Measurements from ENCODE around the gene GSDMA. TPM values are rescaled to one million over a fixed set of nuclear protein-coding genes. Genes with fewer than 3 reads are reported as not detected.

Gene GSDMA
- total RNA-seq, 2 experiments from 2014 or later: 0.15 to 0.57 TPM

- BruUV-seq (replicated peaks): no TSS peak
- TF ChIP-seq CTCF (conservative IDR thresholded peaks at IDR 0.05; ENCODE audit: low read length) (no peak), EZH2phosphoT487 (IDR thresholded peaks at IDR 0.05; ENCODE audit: borderline replicate concordance, low read depth, low read length) (no peak)
- no peaks in the 10 kb centered on the region for H3K36me3 ChIP-seq (ENCODE audit: insufficient read depth, low read length)
- intact Hi-C loops (cut with micrococcal nuclease; ENCODE audit: unreplicated experiment): no loop called here
- H3K79me2 ChIP-seq (ENCODE audit: insufficient read depth, low read depth, low read length): no peaks in the 10 kb centered on the region
- peak overlapping the region; percentile 28; the same call in 1 of the 2 replicates for H3K4me2 ChIP-seq (ENCODE audit: low read length)
- no peaks in the 10 kb centered on the region for H3K9me2 ChIP-seq (ENCODE audit: insufficient read depth, low read length)
- no peaks in the 10 kb centered on the region for H4K20me1 ChIP-seq (ENCODE audit: insufficient read depth, low read length)
- no peaks in the 10 kb centered on the region for H3K9me3 ChIP-seq (ENCODE audit: low read length)
- POLR2A ChIA-PET: no interaction called here
- H3K27ac ChIP-seq (ENCODE audit: low read depth, low read length, poor library complexity, severe bottlenecking): no peak overlapping the region
- no peak overlapping the region for H3K4me3 ChIP-seq (ENCODE audit: low read depth, low read length, poor library complexity, severe bottlenecking)
- DNase-seq (ENCODE audit: low spot score): no peak
- peak overlapping the region; percentile 89 for H2AFZ ChIP-seq (ENCODE audit: low read length)
- CTCF ChIA-PET (ENCODE audit: unreplicated experiment): interaction anchor here (0.6 kb wide), 1 partner anchor 796 kb away, joined by 3 read pairs; no protein-coding TSS in a partner anchor
- peaks cover 27% of the 10 kb centered on the region for H3K4me1 ChIP-seq (ENCODE audit: insufficient read depth, low read length, poor library complexity, severe bottlenecking)
Observed at GRCh38 chr17:39949028-39949427, 13.8 kb upstream of the GSDMA start.

- CTCF ChIA-PET (ENCODE audit: unreplicated experiment): interaction anchor here (0.5 kb wide), 1 partner anchor 15 kb away, joined by 3 read pairs; no protein-coding TSS in a partner anchor
- intact Hi-C loops (cut with micrococcal nuclease; ENCODE audit: unreplicated experiment): loop anchor here (10.0 kb wide), 1 partner anchor 196 kb away; no protein-coding TSS in a partner anchor
- H2AFZ ChIP-seq (ENCODE audit: low read length): no peak overlapping the region
- H4K20me1 ChIP-seq (ENCODE audit: insufficient read depth, low read length): no peaks in the 10 kb centered on the region
- no peaks in the 10 kb centered on the region for H3K9me2 ChIP-seq (ENCODE audit: insufficient read depth, low read length)
- H3K4me1 ChIP-seq (ENCODE audit: insufficient read depth, low read length, poor library complexity, severe bottlenecking): peaks cover 26% of the 10 kb centered on the region
- POLR2A ChIA-PET: no interaction called here
- H3K9me3 ChIP-seq (ENCODE audit: low read length): no peaks in the 10 kb centered on the region
- H3K36me3 ChIP-seq (ENCODE audit: insufficient read depth, low read length): no peaks in the 10 kb centered on the region
- TF ChIP-seq CTCF (conservative IDR thresholded peaks at IDR 0.05; ENCODE audit: low read length): no peak
- no peak for TF ChIP-seq EZH2phosphoT487 (IDR thresholded peaks at IDR 0.05; ENCODE audit: borderline replicate concordance, low read depth, low read length)
- H3K79me2 ChIP-seq (ENCODE audit: insufficient read depth, low read depth, low read length): no peaks in the 10 kb centered on the region
- H3K27ac ChIP-seq (ENCODE audit: low read depth, low read length, poor library complexity, severe bottlenecking): no peak overlapping the region
- no TSS peak for BruUV-seq (replicated peaks)
- no peak for DNase-seq (ENCODE audit: low spot score)
- H3K4me2 ChIP-seq (ENCODE audit: low read length): no peak overlapping the region
- no peak overlapping the region for H3K4me3 ChIP-seq (ENCODE audit: low read depth, low read length, poor library complexity, severe bottlenecking)
Observed at GRCh38 chr17:39950871-39951348, 11.9 kb upstream of the GSDMA start.

Measured in OCI-LY7 (cell line).